Measurements from ENCODE around the gene SMAD3. TPM values are rescaled to one million over a fixed set of nuclear protein-coding genes. Genes with fewer than 3 reads are reported as not detected.

Gene SMAD3
- total RNA-seq, 2 donors from 2014 or later: 47.9 to 78.5 TPM

- TF ChIP-seq CTCF (IDR thresholded peaks at IDR 0.05): no peak
- ATAC-seq (ENCODE audit: insufficient number of reproducible peaks, low FRiP score, low read depth): no peak
- Histone ChIP-seq H3K27ac (no peak overlapping the region), H3K9me3 (no peaks in the 10 kb centered on the region), H3K27me3 (replicated peaks; ENCODE audit: insufficient read depth) (no peaks in the 10 kb centered on the region), H3K4me3 (no peak overlapping the region), H3K4me1 (ENCODE audit: control insufficient read depth in 1 of 2, low read depth in 2 of 2) (peaks cover 7 to 22% of the 10 kb centered on the region in 2 donors), H3K36me3 (no peaks in the 10 kb centered on the region)
- DNase-seq (ENCODE audit: low spot score): no peak
These were observed 25.1 kb upstream of the SMAD3 start for GRCh38 chr15:67040277-67040676.

GRCh38 chr15:67042551-67043142 is 22.8 kb upstream of the SMAD3 start:
- Histone ChIP-seq H3K4me3 (no peak overlapping the region), H3K27me3 (replicated peaks; ENCODE audit: insufficient read depth) (no peaks in the 10 kb centered on the region), H3K9me3 (no peaks in the 10 kb centered on the region), H3K27ac (no peak overlapping the region), H3K36me3 (no peaks in the 10 kb centered on the region), H3K4me1 (ENCODE audit: control insufficient read depth in 1 of 2, low read depth in 2 of 2) (peaks cover 7 to 34% of the 10 kb centered on the region in 2 donors)
- DNase-seq (ENCODE audit: low spot score) (no peak), ATAC-seq (ENCODE audit: insufficient number of reproducible peaks, low FRiP score, low read depth) (no peak)
- no peak for TF ChIP-seq CTCF (IDR thresholded peaks at IDR 0.05)

- Histone ChIP-seq H3K4me3 (no peak overlapping the region), H3K27me3 (replicated peaks; ENCODE audit: insufficient read depth) (no peaks in the 10 kb centered on the region), H3K4me1 (ENCODE audit: control insufficient read depth in 1 of 2, low read depth in 2 of 2) (peaks cover 18 to 49% of the 10 kb centered on the region in 2 donors), H3K27ac (peak overlapping the region; percentile 74 to 82), H3K36me3 (no peaks in the 10 kb centered on the region), H3K9me3 (no peaks in the 10 kb centered on the region)
- DNase-seq (ENCODE audit: low spot score): no peak
- TF ChIP-seq CTCF (IDR thresholded peaks at IDR 0.05): no peak
- peak; percentile 57 for ATAC-seq (ENCODE audit: insufficient number of reproducible peaks, low FRiP score, low read depth)
These were observed 21.2 kb upstream of the SMAD3 start for GRCh38 chr15:67043939-67044771.

- no peak for DNase-seq (ENCODE audit: low spot score)
- no peak for ATAC-seq (ENCODE audit: insufficient number of reproducible peaks, low FRiP score, low read depth)
- no peak overlapping the region for H3K4me3 ChIP-seq
- no peak overlapping the region for H3K27ac ChIP-seq
- no peak for TF ChIP-seq CTCF (IDR thresholded peaks at IDR 0.05)
- peaks cover 41 to 72% of the 10 kb centered on the region in 2 donors for H3K4me1 ChIP-seq (ENCODE audit: control insufficient read depth in 1 of 2, low read depth in 2 of 2)
- no peaks in the 10 kb centered on the region for H3K9me3 ChIP-seq
- no peaks in the 10 kb centered on the region for H3K36me3 ChIP-seq
- H3K27me3 ChIP-seq (replicated peaks; ENCODE audit: insufficient read depth): no peaks in the 10 kb centered on the region
These were observed 18.2 kb upstream of the SMAD3 start for GRCh38 chr15:67047149-67047661.
